Measurements from ENCODE around the gene ZNF296.

ZNF296 gene

DNA sequence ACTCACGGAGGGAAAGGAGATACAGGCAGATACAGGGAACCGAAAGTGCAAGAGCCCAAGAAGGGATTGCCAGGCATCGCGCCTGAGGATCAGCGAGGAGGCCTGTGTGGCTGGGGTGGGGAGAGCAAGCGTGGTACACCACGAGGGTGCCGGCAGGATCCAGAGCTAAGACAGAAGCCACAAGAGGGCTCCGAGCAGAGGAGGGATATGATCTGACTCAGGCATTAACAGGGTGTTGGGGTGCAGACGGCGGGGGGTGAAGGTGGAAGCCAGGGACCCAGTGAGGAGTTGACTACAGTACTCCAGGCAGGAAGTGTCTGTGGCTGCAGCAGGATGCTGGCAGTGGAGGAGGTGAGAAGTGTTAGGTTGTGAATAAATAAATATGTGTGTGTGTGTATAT, 11.3 kb upstream of the ZNF296 start:
- no peak overlapping the region for H3K4me3 ChIP-seq (ENCODE audit: low read depth, low read length)

GRCh38 chr19:45086480-45086879, 10.2 kb upstream of the ZNF296 start:
- H3K4me3 ChIP-seq (ENCODE audit: low read depth, low read length): no peak overlapping the region

- no peak overlapping the region for H3K4me3 ChIP-seq (ENCODE audit: low read depth, low read length)
These were observed 5.9 kb upstream of the ZNF296 start for GRCh38 chr19:45082170-45082569.

GRCh38 chr19:45079911-45080370, 3.7 kb upstream of the ZNF296 start:
- H3K4me3 ChIP-seq (ENCODE audit: low read depth, low read length): peak overlapping the region; percentile 84

DNA sequence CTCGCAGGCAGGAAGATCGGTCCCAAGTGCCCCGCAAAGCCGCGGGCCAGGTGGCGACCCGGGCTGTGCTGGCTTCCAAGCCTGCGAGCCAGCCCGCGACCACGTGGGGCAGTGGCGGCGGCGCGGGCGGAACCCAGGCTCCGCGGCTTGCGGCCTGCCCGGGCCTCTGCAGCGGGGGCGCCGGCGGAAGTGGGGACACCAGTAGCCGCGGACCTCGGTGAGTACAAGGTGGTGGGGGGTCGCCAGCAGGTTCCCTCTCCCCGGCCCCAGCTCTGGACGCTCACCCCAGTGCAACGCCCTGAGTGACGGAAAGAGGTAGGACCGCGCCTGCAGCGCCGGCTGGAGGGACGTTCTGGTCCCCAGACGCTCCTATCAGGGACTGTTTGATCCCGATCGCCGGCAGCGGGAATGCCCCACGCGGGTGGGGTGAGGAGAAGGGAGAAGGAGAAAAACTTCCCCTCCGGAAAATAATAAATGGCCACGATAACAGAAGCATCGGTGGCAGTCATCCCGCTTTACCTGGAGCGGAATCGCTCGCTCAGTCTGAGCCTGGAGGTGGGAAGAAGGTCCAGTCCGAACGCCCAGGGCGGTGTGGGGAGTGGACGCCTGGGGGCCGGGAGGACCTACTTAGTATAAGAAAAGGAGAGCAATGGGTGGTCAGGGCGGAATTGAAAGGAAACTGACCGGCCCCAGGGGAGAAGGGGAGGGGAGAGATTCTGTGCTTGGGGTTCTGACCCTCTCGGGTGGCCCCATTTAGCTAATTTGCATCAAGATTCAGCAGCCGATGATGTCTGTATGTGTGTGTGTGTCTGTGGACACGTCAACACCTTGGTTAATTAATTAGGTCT, 3.0 kb upstream of the ZNF296 start, which contains the start of gene GEMIN7:
Gene GEMIN7, plus strand, starts transcription at position 198 of the 848 bp plus-strand sequence. CDS start 10,855 bp downstream, outside the sequence.
- H3K4me3 ChIP-seq (ENCODE audit: low read depth, low read length): peak within 1 kb of the TSS; percentile 84

DNA sequence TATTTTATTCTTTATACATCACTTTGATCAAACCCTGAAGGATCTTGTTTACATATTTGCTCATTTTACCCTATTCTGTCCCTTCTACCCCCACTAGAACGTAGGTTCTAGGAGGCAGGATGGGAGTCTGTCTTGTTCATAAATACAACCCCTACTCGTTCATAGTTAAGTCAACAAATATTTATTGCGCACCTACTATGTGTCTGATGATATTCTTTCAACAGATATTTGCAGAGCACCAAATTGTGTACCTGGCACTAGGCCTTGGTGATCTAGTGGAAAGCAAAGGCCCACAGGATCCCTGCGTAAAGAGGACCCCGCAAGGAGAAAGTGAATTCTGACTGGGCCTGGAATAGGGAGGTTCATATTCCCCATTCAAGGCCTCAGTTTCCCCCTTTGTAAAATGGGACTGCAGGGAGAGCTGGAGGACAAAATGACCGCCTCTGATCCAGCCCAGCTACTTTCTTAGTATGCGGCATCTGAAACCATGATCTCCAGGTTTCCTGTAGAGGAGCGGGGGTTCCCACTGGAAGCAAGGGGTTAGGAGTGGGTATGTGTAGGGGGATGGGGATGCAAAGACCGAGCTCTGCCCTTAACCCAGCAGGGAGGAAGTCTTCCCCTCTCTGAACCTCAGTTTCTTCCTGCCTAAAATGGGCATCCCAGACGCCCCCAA, 2.2 kb upstream of the ZNF296 start:
- H3K4me3 ChIP-seq (ENCODE audit: low read depth, low read length): peak overlapping the region; percentile 24

GRCh38 chr19:45076851-45077730, 813 bp upstream of the ZNF296 start:
- peak overlapping the region; percentile 79 for H3K4me3 ChIP-seq (ENCODE audit: low read depth, low read length)

- H3K4me3 ChIP-seq (ENCODE audit: low read depth, low read length): peak overlapping the region; percentile 79
These were observed 813 bp downstream of the ZNF296 start for GRCh38 chr19:45075301-45076028.

GRCh38 chr19:45074744-45075300, 1.5 kb downstream of the ZNF296 start:
- H3K4me3 ChIP-seq (ENCODE audit: low read depth, low read length): peak overlapping the region; percentile 79

DNA sequence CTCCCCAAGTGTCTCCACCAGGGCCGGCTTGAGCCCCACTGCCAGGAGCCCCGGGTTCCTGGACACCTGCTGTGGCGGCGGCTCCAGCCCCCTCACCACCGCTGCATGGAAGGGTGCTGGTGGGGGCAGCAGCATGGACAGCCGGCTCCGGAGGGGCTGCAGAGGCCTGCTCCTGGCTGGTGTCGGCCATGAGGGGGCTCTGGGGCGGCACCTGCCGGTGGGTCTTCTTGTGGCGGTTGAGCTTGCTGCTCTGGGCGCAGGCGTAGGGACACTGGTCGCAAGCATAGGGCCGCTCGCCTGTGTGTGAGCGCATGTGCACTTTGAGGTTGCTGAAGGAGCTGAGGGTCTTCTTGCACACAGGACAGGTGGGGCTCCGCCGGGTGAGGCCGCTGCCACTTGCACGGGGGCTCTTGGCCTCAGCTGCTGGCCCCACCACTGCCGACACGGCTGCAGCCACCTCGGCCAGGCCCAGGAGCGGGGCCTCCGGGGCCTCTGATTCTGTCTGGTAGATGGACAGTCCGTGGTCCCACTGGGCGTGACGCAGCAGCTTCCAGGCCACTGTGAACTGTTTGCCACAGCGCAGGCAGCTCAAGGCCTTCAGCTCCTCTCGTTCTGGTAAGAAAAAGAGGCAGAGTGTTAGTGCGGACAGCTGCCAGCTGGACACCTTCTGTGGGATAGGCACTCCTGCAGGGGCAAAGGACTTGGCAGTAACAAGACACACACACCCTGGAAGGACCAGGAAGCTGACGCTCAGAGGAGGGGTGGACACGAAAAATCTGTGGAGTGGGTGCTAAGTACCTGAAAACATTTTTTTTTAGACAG, 4.1 kb downstream of the ZNF296 start:
- H3K4me3 ChIP-seq (ENCODE audit: low read depth, low read length): no peak overlapping the region

GRCh38 chr19:45071545-45071938, 4.7 kb downstream of the ZNF296 start:
- no peak overlapping the region for H3K4me3 ChIP-seq (ENCODE audit: low read depth, low read length)

- H3K4me3 ChIP-seq (ENCODE audit: low read depth, low read length): no peak overlapping the region
These were observed 5.3 kb downstream of the ZNF296 start for GRCh38 chr19:45070861-45071544.

GRCh38 chr19:45070214-45070613, 6.1 kb downstream of the ZNF296 start:
- H3K4me3 ChIP-seq (ENCODE audit: low read depth, low read length): no peak overlapping the region

GRCh38 chr19:45069056-45069455, 7.2 kb downstream of the ZNF296 start:
- H3K4me3 ChIP-seq (ENCODE audit: low read depth, low read length): no peak overlapping the region

DNA sequence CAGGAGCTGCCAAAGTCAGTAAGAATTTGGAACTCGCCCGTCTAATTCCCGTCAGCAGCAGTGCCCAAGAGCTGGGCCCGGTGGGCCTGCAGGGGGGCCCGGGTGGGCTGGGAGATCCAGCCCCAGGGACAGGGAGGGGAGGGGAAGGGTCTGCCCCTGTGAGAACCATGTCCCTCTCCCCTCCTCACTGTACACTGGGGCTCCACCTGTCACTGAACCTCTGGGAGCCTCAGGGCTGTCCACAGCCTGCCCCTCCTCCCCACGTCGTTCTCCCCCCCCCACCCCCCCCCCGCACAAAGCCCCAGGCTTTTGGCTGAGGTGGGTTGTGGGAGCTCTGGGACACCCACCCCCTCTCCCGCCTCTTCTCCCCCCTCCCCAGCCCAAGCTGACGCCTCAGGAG, 8.2 kb downstream of the ZNF296 start:
- H3K4me3 ChIP-seq (ENCODE audit: low read depth, low read length): no peak overlapping the region

GRCh38 chr19:45066921-45067661, 9.2 kb downstream of the ZNF296 start:
- no peak overlapping the region for H3K4me3 ChIP-seq (ENCODE audit: low read depth, low read length)

GRCh38 chr19:45063851-45064801, 12.2 kb downstream of the ZNF296 start:
- no peak overlapping the region for H3K4me3 ChIP-seq (ENCODE audit: low read depth, low read length)

Measured in iPS-11a (cell line).